ENCODE results near the gene PRKCA.

DNA sequence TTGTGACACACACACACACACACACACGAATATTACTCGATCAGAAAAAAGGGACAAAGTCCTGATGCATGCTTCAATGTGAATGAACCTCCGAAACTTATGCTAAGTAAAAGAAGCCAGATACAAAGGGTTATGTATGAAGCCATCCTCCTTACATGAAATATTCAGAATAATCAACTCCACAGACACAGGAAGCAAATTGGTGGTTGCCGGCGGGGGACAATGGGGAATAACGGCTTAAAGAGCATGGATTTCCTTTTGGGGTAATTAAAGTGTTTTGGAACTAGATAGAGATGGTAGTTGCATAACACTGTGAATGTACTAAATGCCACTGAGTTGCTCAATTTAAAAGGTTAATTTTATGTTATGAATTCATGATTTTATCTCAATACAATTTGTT, 524.4 kb downstream of the PRKCA start:
- TF ChIP-seq, protein P1, sequence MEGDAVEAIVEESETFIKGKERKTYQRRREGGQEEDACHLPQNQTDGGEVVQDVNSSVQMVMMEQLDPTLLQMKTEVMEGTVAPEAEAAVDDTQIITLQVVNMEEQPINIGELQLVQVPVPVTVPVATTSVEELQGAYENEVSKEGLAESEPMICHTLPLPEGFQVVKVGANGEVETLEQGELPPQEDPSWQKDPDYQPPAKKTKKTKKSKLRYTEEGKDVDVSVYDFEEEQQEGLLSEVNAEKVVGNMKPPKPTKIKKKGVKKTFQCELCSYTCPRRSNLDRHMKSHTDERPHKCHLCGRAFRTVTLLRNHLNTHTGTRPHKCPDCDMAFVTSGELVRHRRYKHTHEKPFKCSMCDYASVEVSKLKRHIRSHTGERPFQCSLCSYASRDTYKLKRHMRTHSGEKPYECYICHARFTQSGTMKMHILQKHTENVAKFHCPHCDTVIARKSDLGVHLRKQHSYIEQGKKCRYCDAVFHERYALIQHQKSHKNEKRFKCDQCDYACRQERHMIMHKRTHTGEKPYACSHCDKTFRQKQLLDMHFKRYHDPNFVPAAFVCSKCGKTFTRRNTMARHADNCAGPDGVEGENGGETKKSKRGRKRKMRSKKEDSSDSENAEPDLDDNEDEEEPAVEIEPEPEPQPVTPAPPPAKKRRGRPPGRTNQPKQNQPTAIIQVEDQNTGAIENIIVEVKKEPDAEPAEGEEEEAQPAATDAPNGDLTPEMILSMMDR (conservative IDR thresholded peaks at IDR 0.05; ENCODE audit: low read depth, low read length), result no peak
- no peak for TF ChIP-seq EZH2 (IDR thresholded peaks at IDR 0.05; ENCODE audit: low read length, unreplicated experiment)
- TF ChIP-seq EZH2phosphoT487 (IDR thresholded peaks at IDR 0.05; ENCODE audit: borderline replicate concordance, low read length), result no peak
